HUES64 (cell line): ENCODE measurements around the gene ZNF740.

ENCODE experiments used
- H3K27ac ChIP-seq: 2 replicates; pipeline ENCODE4 v1.7.0; 2013; ENCODE audit warnings: low read depth, low read length, inconsistent platforms
- H3K27me3 ChIP-seq: 2 replicates; pipeline ENCODE4 v1.6.1; 2013; ENCODE audit warnings: mild to moderate bottlenecking, low read length; ENCODE audit not compliant: insufficient read depth
- H3K36me3 ChIP-seq: 2 replicates; pipeline ENCODE4 v1.6.1; 2013; ENCODE audit warnings: mild to moderate bottlenecking, low read length; ENCODE audit not compliant: insufficient read depth
- H3K4me1 ChIP-seq: 2 replicates; pipeline ENCODE4 v1.6.1; 2013; ENCODE audit warnings: mild to moderate bottlenecking, low read length, moderate library complexity; ENCODE audit not compliant: insufficient read depth
- H3K4me3 ChIP-seq: 2 replicates; pipeline ENCODE4 v1.5.1; 2013; ENCODE audit warnings: mild to moderate bottlenecking, low read length, moderate library complexity
- H3K9ac ChIP-seq: 2 replicates; pipeline ENCODE4 v1.6.1; 2013; ENCODE audit warnings: mild to moderate bottlenecking, low read depth, low read length
- H3K9me3 ChIP-seq: 2 replicates; pipeline ENCODE4 v1.6.1; 2013; ENCODE audit warnings: low read depth, low read length; ENCODE audit not compliant: insufficient read depth
- WGBS: fragments of 150-250, 120-280 bp; methylation state at CpG from one replicate; pipeline ENCODE4 v1.1.7; 2013; ENCODE audit warnings: missing lambda C conversion rate; 5-methylcytosine and 5-hydroxymethylcytosine counted together

ZNF740 gene

DNA sequence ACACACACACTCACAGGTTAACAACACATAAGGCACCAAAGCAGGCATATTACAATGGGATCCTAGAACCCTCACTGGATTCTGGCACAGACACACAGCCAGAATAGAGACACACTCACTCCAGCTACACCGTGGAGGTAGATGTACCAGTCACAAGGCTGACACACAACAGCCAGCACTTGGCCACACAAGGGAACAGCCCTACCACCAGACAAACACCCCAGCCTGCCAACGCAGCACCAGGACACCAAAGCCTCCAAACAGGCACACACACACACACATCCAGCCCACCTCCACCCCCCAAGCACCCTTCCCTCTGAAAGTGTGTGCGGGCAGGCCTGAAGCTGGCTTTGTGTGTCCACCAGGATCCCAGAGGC lies 37.4 kb downstream of the ZNF740 start:
- 17% methylated on average over 3 of the region's 3 CpGs for WGBS
- peak overlapping the region; percentile 44 for H3K4me3 ChIP-seq
- H3K9me3 ChIP-seq: no peaks in the 10 kb centered on the region
- H3K9ac ChIP-seq: peak overlapping the region; percentile 5; the same call in 1 of the 2 replicates
- peaks cover 12% of the 10 kb centered on the region for H3K27me3 ChIP-seq
- H3K36me3 ChIP-seq: peaks cover 12% of the 10 kb centered on the region
- peaks cover 43% of the 10 kb centered on the region for H3K4me1 ChIP-seq
- peak overlapping the region; percentile 99; the same call in 1 of the 2 replicates for H3K27ac ChIP-seq

GRCh38 chr12:53218551-53219291 lies 38.2 kb downstream of the ZNF740 start:
- WGBS: 3% methylated on average over 21 of the region's 30 CpGs
- Histone ChIP-seq H3K27me3 (peaks cover 12% of the 10 kb centered on the region), H3K9ac (no peak overlapping the region; the same call in 1 of the 2 replicates), H3K27ac (no peak overlapping the region; the same call in 1 of the 2 replicates), H3K4me1 (peaks cover 48% of the 10 kb centered on the region), H3K36me3 (peaks cover 9% of the 10 kb centered on the region; the same call in 1 of the 2 replicates), H3K9me3 (no peaks in the 10 kb centered on the region), H3K4me3 (peak overlapping the region; percentile 90)

DNA sequence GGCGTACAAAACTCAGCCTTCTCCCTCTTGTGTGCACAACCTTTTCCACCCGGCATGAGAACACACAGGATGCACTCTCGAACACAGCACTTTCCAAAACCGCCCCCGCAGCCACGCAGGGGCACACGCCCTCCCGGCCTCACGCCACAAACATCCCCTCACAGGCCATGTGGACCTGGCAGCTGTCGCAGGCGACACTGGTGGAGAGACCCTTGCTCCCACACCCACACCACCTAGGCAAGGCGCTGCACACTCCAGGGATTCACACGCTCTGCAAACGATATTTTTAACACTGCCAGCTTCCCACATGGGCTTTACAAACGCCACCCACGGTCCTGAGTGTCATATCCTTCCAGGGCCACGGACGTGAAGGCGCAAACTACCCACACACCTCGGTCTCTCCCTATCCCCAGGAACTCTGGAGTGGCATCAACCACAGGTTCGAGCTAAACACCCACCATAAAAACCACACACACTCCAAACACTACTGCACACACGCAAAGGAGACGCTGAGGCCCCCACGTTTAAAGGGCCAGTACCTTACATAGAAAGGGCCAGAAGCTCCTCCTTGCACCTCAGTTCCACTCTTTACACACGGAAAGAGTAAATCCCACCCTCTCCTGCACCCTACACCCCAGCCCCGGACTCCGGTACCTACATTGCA lies 38.9 kb downstream of the ZNF740 start:
- Histone ChIP-seq H3K9ac (peak overlapping the region; percentile 60), H3K4me3 (peak overlapping the region; percentile 90), H3K9me3 (no peaks in the 10 kb centered on the region), H3K27me3 (peaks cover 12% of the 10 kb centered on the region), H3K36me3 (0 out of 2 replicates have a peak, but pooled peaks cover 2% of the 10 kb centered on the region), H3K4me1 (peaks cover 52% of the 10 kb centered on the region), H3K27ac (no peak overlapping the region; the same call in 1 of the 2 replicates)
- 1% methylated on average over 27 of the region's 27 CpGs for WGBS

DNA sequence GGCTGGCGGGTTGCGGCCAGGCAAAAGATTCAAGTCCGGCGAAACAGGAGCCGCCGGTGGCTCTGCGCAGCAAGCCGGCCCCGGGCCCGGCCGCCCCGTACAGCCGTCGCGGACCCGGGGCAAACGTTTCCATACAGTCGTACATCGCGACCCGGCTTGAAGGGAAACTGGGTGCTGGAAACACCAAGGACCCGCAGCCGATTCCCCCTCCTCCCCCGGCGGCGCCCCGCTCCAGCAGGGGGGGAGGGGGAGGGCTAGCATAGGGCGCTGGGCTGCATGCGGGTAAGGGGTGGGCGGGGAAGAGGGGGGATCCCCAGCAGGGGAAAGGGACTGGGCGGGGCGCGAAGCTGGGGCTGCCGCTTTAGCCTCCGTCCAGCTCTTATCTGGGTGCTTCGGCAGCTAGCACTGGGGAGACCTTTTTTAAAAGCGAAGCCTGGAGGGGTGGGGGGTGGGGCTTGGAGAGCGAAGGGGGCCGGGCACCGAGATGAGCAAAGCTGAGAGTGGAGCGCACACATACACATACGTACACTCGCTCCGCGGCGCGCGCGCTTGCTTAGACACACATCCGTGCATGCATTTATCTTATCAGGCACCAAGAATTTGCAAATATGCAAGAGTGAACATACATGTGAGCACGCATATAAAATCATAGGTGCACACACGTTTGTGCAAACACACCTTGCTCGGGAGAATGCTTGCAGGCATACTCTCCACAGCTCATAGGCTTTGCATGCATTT lies 39.6 kb downstream of the ZNF740 start:
- Histone ChIP-seq H3K4me1 (peaks cover 52% of the 10 kb centered on the region), H3K9ac (peak overlapping the region; percentile 60), H3K27ac (peak overlapping the region; percentile 42; the same call in 1 of the 2 replicates), H3K4me3 (peak overlapping the region; percentile 90), H3K9me3 (no peaks in the 10 kb centered on the region), H3K27me3 (peaks cover 12% of the 10 kb centered on the region), H3K36me3 (no peaks in the 10 kb centered on the region)
- under 1% methylated on average over 51 of the region's 53 CpGs for WGBS

GRCh38 chr12:53220694-53221202 lies 40.2 kb downstream of the ZNF740 start:
- H3K36me3 ChIP-seq: no peaks in the 10 kb centered on the region
- under 1% methylated on average over 38 of the region's 42 CpGs for WGBS
- H3K27me3 ChIP-seq: peaks cover 12% of the 10 kb centered on the region
- peak overlapping the region; percentile 90 for H3K4me3 ChIP-seq
- H3K4me1 ChIP-seq: peaks cover 52% of the 10 kb centered on the region
- peak overlapping the region; percentile 86; the same call in 1 of the 2 replicates for H3K27ac ChIP-seq
- no peaks in the 10 kb centered on the region for H3K9me3 ChIP-seq
- H3K9ac ChIP-seq: 0 out of 2 replicates have a peak overlapping the region, but pooled peaks have one; percentile 58

DNA sequence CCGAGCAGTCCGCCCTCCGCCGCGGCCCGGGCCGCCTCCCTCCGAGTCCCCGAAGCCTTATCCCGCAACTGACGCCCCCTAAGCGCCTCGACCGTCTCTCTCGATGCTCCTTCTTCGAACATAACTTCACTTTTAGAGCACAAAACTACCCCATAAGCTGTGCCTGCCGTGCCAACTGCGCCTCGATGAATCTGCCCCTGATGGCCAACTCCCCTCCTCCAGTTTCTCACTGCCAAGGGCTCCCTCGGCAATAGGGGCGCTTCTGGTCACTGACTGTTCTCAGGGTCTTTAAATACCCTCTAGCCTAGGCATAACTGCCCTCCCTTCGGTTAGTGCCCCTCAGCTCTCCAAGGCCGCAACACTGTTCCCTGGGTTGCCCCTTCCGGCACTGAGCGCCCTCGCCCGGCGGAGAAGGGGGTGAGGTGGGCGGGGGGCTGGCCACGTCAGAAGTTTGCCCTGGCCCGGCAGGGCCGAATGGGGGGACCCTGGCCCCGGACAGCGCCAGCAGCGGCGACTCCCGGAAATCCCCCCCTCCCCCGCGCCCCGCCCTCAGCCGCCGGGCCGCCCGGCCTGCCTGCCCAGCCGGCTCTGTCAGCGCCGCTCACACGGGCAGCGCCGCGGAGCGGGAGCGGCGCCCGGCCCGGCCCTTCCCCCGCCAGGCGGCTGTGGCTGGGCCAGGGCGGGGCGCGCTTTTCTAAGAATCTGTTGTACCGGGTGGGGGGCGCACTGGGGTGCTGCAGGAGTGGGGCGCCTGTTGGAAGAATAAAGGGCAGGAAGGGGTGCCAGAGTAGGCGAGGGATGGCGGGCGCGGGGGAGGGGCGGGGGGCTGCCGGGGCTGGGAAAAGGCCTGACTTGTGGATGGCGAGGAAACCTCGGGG lies 40.9 kb downstream of the ZNF740 start:
- under 1% methylated on average over 68 of the region's 72 CpGs for WGBS
- H3K4me1 ChIP-seq: peaks cover 48% of the 10 kb centered on the region

GRCh38 chr12:53222170-53222721 lies 41.7 kb downstream of the ZNF740 start:
- Histone ChIP-seq H3K9ac (no peak overlapping the region), H3K27me3 (peaks cover 12% of the 10 kb centered on the region), H3K4me3 (peak overlapping the region; percentile 90), H3K4me1 (peaks cover 47% of the 10 kb centered on the region), H3K36me3 (no peaks in the 10 kb centered on the region), H3K9me3 (no peaks in the 10 kb centered on the region), H3K27ac (peak overlapping the region; percentile 39; the same call in 1 of the 2 replicates)
- 25% methylated on average over 4 of the region's 5 CpGs for WGBS

More for the DNA sequence above, 40.9 kb downstream of the ZNF740 start:
- peaks cover 12% of the 10 kb centered on the region for H3K27me3 ChIP-seq
- no peaks in the 10 kb centered on the region for H3K9me3 ChIP-seq
- H3K4me3 ChIP-seq: peak overlapping the region; percentile 90
- H3K36me3 ChIP-seq: no peaks in the 10 kb centered on the region
- H3K27ac ChIP-seq: peak overlapping the region; percentile 86; the same call in 1 of the 2 replicates
- peak overlapping the region; percentile 58 for H3K9ac ChIP-seq

- Histone ChIP-seq H3K9ac (no peak overlapping the region), H3K27me3 (peaks cover 12% of the 10 kb centered on the region), H3K27ac (no peak overlapping the region; the same call in 1 of the 2 replicates), H3K36me3 (no peaks in the 10 kb centered on the region), H3K4me1 (peaks cover 48% of the 10 kb centered on the region), H3K4me3 (no peak overlapping the region; the same call in 1 of the 2 replicates), H3K9me3 (no peaks in the 10 kb centered on the region)
- WGBS: 30% methylated on average over 4 of the region's 4 CpGs
These were observed 42.3 kb downstream of the ZNF740 start for GRCh38 chr12:53222806-53223261.

GRCh38 chr12:53223389-53224060 lies 43.0 kb downstream of the ZNF740 start:
- Histone ChIP-seq H3K4me1 (peaks cover 41% of the 10 kb centered on the region), H3K27ac (peak overlapping the region; percentile 38; the same call in 1 of the 2 replicates), H3K27me3 (peaks cover 12% of the 10 kb centered on the region), H3K9ac (peak overlapping the region; percentile 3; the same call in 1 of the 2 replicates), H3K4me3 (peak overlapping the region; percentile 26), H3K9me3 (no peaks in the 10 kb centered on the region), H3K36me3 (no peaks in the 10 kb centered on the region)
- 8% methylated on average over 15 of the region's 16 CpGs for WGBS
